Right hindlimb (tissue), 1 donor: Measurements from ENCODE around the gene RPGRIP1.
"Not testable (repeated sequence)": the region's sequence is repeated elsewhere in the genome, so short reads cannot be mapped to it uniquely, and the experiment has no call there.

Experiments
- DNase-seq: peaks from one replicate; pipeline ENCODE4 v3.0.0-alpha.2; 2018

RPGRIP1 gene

GRCh38 chr14:21258889-21259787 lies 20.7 kb upstream of the RPGRIP1 start:
- DNase-seq = no peak

GRCh38 chr14:21261824-21262223 lies 18.1 kb upstream of the RPGRIP1 start:
- no peak for DNase-seq

- DNase-seq = no peak
Observed at GRCh38 chr14:21262410-21262809, 17.5 kb upstream of the RPGRIP1 start.

- DNase-seq = no peak
Observed at GRCh38 chr14:21263284-21264024, 16.4 kb upstream of the RPGRIP1 start.

GRCh38 chr14:21264025-21264801 lies 15.7 kb upstream of the RPGRIP1 start:
- no peak for DNase-seq

GRCh38 chr14:21267431-21267845 lies 12.4 kb upstream of the RPGRIP1 start:
- no peak for DNase-seq

GRCh38 chr14:21267886-21268616 lies 11.8 kb upstream of the RPGRIP1 start:
- DNase-seq = no peak

- DNase-seq = peak; percentile 23
Observed at GRCh38 chr14:21268617-21269251, 11.1 kb upstream of the RPGRIP1 start.

GRCh38 chr14:21269252-21270046 lies 10.4 kb upstream of the RPGRIP1 start, which contains the start of gene HNRNPC:
Gene HNRNPC, minus strand, starts transcription at chr14:21269442. Its CDS starts 35,249 bp downstream, at chr14:21234193.
- DNase-seq = peak; percentile 100

GRCh38 chr14:21272661-21273060 lies 7.2 kb upstream of the RPGRIP1 start:
- DNase-seq = not testable (repeated sequence)

GRCh38 chr14:21275261-21275858 lies 4.5 kb upstream of the RPGRIP1 start:
- DNase-seq = no peak

GRCh38 chr14:21278632-21279031 lies 1.3 kb upstream of the RPGRIP1 start:
- no peak for DNase-seq

- not testable (repeated sequence) for DNase-seq
Observed at GRCh38 chr14:21281917-21282316, 2.0 kb downstream of the RPGRIP1 start.

- not testable (repeated sequence) for DNase-seq
Observed at GRCh38 chr14:21286516-21286915, 6.6 kb downstream of the RPGRIP1 start.

- no peak for DNase-seq
Observed at GRCh38 chr14:21287168-21287567, 7.3 kb downstream of the RPGRIP1 start.

- DNase-seq = not testable (repeated sequence)
Observed at GRCh38 chr14:21294026-21294425, 14.1 kb downstream of the RPGRIP1 start.

GRCh38 chr14:21298358-21298757 lies 18.5 kb downstream of the RPGRIP1 start:
- no peak for DNase-seq

- DNase-seq = no peak
Observed at GRCh38 chr14:21299562-21300130, 19.8 kb downstream of the RPGRIP1 start.

- peak; percentile 26 for DNase-seq
Observed at GRCh38 chr14:21300892-21301291, 21.0 kb downstream of the RPGRIP1 start.
